Activated CD4-positive, CD25-positive, alpha-beta regulatory T cell (primary cell): ENCODE results near the gene LAD1.

Experiments used
- DNase-seq, 4 experiments: peaks; one replicate each; lab custom pipeline; 2025; lab: John Stamatoyannopoulos, UW

Gene LAD1

DNA sequence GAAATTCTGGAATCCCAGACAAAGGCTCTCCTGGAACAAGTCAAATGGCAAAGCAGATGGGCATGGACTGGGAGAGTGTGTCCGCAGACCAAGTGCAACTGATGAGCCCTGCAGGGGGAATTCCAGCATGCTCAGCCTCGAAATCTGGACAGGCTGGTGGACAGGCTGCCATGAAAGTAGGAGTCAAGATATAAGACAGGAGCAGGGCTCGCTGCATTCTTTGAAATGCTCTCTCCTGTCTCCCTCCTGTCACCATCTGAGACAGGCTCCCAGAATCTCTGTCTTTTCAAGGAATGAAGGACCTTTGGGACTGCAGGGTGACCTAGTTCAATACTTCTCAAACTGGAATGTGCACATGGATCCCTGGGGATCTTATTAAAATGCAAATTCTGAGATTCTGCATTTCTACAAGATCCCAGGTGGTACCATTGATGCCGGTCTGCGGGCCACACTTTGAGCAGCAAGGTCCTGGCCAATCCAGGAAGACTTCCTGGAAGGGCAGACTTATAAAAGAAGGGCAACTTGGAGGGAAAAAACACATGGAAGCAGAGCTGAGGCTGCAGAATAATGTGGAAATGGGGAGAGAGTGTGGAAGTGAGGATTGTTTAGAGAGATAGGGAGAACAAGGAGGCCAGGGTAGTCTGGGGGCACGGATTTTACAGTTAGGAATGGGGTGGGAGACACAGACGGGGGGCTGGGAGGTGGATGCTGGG is 51.5 kb downstream of the LAD1 start:
- DNase-seq = no peak

DNA sequence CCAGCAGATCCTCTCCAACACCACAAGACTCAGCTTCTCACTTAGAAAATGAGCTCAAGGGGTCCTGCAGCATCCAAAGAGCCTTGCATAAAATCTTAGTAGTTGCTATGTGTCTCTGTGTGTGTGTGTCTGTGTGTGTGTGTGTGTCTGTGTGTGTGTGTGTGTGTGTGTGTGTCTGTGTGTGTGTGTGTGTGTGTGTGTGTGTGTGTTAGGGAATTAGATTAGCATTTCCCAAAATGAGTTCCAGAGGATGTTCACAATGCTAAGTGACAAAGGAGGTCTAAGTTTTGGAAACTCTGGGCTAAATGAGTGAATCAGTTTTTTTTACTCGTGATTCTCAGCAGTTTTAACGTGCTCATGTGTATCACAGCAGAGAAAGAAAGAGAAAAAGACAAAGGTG is 52.1 kb downstream of the LAD1 start:
- DNase-seq = no peak

DNA sequence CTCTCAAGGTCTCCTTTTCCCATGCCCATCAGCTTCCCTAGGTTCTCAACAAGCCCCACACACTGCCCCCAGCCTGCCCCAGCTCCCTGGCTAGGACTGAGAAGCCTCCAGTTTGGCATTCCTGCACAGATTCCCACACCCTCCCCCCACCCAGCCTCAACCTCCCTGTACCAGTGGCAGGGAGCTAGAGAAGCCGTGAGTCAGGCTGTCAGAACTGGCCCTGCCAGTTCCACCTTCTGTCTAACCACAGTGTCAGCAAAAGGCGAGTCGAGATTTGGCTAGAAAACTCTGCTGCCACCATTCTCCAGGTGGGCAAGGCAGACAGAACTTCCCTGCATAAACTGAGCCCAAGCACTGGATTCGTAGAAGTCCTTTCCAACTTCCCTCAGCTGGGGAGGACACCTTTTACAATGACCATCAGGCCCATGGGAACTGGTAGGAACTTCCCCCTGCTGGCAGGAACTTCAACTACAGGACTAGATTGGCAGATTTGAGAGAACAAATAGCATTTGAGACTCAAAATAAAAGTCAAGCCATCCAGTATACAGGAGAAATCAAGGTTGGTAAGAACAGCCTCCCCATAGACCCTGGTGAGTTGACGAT is 52.7 kb downstream of the LAD1 start:
- no peak for DNase-seq

DNA sequence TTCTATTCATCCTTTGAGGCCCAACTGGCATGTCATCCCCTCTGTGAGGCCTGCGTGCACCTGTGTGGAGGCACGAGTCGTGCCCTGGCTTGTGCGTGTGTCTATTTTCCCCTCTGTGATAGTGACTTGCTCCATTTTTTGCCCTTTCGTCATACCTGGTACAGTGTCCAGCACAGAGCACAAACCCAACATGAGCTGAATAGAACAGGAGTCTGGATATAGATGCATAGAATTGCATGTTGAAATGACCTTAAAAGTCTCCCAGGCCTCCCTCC is 54.1 kb downstream of the LAD1 start:
- no peak for DNase-seq

DNA sequence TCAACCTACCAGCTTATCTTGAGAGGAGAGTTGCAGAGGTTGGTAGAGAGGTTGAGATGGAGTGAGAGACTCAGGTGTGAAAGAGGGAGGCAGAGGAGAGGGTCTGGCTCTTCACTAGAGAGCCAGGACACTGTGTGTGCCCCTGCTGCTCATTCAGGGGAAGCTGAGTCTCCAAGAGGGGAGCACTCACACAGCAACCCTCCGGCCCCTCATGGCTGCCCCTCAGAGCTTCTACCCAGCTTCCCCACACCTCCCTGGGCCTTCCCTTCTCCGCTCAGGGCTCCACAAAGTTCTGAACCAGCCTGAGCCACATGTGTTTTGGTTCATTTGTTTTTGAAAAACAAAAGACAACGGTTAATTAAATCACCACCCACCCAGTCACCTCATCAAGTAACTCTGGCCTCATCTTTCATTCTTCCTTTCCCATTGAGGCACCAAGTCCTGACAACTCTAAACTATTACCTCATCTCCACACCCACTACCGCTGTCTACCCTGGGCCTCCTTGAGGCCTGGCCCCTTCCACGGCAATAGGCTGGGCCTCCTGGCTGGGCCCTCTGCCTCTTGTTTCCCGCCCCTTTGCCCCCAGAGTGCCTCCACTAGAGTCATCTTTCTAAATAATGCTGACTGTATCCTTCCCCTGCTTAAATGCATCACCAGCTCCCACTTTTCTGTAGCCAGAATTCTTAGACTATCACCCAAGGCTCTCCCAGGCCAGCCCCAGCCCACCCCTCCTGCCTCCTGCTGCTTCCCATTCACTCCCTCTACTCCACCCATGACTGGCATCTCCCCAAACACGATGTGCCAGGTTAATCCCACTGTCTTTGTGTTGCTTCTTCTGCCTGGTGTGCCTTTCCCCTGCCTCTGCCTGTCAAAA is 54.7 kb downstream of the LAD1 start:
- no peak for DNase-seq

DNA sequence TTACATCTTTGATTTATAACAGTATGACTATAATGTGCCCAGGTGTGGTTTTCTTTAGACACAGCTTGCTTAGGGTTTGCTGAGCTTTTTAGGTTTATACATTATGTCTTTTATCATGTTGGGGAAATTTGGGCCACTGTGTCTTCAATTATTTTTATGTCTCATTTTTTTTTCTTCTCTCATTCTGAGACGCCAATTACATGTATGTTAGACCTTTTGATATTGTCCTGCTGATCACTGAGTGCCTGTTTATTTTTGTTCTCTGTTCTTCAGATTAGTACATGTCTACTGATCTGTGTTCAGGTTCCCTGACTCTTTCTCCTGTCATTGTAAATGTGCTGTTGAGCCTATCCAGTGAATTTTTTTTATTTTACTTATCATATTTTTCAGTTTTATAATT is 57.7 kb downstream of the LAD1 start:
- no peak for DNase-seq

DNA sequence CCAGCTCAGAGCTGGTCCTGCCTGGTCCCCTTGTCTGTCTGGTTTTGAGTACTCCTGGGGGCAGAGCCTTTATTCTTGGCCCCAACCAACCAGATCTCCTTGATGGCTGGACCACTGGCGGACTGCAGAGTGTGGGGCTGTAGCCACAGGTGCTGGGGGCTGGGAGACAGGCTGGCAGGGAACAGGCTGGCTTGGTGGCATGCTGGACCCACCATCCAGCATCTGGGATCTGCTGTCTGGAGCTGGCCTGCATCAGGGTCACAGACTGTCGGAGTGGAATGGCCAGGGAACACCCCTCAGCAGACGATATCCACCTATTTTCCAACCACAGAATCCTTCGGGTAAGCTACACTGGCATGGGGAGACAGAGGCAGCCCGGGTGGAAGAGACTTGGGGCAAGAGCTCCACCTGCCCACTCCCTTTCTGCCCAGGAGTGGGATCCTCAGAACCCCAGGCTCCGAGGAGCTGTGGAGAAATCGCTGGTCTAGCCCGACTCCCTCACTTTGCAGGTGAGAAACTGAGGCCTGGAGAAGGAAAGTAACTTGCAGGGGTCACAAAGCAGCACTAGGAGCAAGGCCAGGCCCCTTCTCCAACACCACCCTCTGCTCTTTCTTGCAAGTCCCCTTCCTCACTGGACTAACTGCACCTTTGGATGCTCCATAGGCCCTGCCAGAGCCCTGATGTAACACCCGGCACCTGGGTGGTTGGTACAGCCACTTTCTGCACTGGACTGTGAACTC is 62.2 kb downstream of the LAD1 start:
- no peak for DNase-seq

DNA sequence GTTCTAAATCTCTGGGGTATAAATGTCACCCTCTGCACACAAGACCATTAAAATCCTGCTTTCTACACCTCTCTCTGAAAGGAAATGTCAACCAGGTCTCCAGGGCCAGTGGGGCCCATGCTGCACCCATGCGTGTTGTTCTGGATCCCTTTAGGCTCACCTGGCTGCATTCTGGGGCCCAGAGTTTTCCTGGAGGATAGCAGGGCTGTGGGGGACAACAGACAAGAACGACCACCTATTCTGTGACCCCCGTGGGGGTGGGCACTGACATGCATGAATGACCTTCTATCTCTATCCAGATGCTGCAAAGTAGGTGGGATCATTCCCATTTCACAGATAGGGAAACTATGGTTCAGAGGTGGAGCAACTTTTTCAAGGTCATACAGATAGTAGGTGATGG is 63.2 kb downstream of the LAD1 start:
- DNase-seq = no peak

DNA sequence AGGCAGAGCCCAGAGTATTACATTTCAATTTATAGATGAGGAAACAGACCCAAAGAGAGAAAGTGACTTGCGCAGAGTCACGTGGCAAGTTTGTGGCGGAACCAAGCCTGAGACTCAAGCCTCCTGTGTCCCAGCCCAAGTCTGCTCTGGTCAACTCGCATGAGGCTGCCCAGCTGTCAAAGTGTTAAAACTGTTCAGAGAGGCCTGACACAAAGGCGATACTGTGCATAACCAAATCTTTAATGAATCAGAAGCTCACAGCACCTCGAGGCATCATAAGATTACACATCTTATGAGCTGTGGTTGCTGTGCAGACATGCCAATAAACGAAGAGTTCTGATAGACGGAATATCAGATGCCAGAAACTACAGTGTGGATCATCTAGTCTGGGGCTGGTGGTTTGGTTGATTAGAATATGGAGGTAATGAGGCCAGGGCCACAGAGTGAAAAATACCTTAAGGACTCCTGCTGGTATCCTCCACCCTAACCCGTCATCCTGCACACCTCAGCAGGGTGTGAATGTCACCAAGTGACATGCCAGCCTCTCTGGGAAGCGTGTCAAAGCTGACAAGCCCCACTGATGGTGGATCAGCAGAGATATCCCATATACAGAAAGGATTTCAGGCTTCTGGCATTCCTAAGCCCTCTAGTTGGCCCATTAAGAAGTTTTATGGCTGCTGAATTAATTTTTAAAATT is 63.8 kb downstream of the LAD1 start:
- DNase-seq = no peak

DNA sequence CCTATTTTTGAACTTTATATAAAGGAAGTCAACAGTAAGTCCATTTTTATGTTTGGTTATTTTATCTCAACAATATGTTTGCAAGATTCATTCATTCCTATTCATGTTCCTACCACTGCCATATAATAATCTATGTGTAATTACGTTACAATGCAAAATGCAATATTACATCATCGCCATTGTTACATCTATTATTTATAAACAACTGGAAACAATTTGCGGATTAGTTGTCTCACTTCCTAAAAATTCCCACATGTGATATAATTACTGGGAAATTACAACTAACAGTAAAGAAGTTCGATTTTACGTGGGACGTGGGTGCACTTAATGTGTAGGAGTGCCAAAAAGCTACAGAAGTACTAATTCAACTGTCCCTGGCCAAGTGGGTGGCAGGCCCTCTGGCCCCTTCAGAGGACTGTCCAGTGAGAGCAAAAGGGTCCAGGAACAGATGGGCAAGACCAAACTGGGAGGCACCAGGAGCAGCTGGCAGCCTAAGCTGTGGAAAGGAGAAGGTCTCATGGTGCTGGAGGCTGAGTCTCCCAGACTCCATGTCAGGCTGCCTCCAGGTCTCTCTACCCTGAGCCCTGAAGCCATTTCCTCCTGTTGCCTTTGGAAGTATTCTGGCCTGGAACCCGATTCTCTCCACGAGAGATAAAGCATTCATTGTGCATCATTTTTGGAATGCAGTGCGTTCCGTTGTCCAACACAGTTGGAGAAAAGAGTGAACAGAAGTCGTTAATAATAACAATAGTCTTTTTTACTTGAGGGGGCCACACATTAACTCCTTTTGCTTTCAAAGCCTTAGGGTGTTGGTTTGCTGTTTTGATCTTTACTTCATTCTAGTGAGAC is 64.6 kb downstream of the LAD1 start:
- DNase-seq = no peak

DNA sequence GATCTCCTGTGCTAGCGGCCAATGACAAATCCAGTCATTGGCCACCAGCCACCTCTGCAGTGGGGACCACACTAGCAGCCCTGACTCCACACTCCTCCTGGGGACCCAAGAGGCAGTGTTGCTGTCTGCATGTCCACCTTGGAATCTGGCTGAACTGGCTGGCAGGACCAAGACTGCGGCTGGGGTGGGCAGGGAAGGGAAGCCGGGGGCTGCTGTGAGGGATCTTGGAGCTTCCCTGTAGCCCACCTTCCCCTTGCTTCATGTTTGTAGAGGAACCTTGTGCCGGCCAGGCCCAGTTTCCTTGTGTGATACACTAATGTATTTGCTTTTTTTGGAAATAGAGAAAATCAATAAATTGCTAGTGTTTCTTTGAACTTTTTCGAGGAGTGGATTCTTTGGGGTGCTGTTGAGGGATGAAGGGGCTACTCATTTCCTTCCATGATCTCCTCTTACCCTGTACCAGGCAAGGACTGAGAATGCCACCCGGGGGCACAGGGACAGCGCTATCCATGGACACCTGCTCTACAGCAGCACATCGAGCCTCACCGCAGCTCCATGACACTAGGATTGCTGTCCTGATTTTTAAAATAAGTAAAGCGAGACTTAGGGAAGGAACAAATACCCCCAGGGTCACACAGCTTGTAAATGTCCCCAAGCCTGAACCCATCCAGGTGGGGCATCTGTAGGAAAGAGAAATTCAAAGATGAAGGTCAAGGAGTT is 66.3 kb downstream of the LAD1 start:
- no peak for DNase-seq

DNA sequence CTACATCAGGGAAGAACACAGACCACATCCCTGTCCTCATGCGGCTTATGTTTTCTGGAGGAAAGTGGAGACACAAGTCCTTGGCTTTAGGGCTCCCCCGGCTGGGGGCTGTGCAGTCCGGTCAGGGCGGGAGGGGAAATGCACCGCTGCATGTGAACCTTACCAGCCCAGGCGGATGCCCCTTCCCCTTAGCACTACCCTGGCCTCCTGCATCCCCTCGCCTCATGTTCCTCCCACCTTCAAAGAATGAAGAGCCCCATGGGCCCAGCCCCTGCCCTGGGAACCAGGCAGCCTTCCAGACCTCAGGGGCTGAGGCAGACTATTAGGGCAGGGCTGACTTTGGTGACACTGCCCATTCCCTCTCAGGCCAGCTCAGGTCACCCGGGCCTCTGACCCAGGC is 67.1 kb downstream of the LAD1 start:
- DNase-seq = no peak

DNA sequence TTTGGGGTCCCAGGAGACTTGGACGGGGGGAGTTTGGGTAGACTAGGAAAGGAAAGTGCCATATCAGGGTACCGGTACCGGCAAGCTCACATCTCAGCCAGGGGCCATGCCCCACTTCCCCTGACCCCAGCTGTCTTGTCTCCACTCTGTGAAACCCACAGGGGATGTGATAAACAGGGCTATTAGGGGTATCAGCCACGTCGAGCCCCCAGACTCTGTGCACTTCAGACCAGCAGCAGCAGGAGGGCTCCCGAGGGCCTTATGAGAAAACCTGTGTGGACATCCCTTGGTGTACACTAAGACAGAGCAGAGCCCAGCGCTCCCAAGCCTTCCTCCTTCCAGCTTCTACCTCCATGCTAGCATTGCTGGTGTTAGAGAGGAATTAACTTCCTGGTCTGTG is 68.0 kb downstream of the LAD1 start:
- DNase-seq = no peak
